Prostate gland (tissue), 2 donors: Measurements from ENCODE around the gene PMM1.
"Not testable (repeated sequence)": the region's sequence is repeated elsewhere in the genome, so short reads cannot be mapped to it uniquely, and the experiment has no call there.

Experiments used
- CTCF ChIP-seq, 4 experiments: fragments of 200-600 bp in 2 of 4; fragments of 450-650 bp in 2 of 4; sonication (generic) in 2 of 4; IDR thresholded peaks; 1 replicate in 3 of 4; 2 replicates in 1 of 4; pipeline ENCODE4 v1.5.1; 2016 to 2019; ENCODE audit warnings: antibody characterized with exemption in 4 of 4, mild to moderate bottlenecking in 2 of 4, moderate library complexity in 2 of 4
- POLR2AphosphoS5 ChIP-seq: sonication (generic); formaldehyde crosslinking; IDR thresholded peaks from one replicate; pipeline ENCODE4 v1.6.1; 2017; ENCODE audit warnings: antibody characterized with exemption

GRCh38 chr22:41631115-41631514 lies 41.5 kb upstream of the PMM1 start:
- TF ChIP-seq POLR2AphosphoS5; CTCF (IDR thresholded peaks at IDR 0.05): not testable (repeated sequence)
